ENCODE data around the gene RNPEPL1.

The RNPEPL1 gene

DNA sequence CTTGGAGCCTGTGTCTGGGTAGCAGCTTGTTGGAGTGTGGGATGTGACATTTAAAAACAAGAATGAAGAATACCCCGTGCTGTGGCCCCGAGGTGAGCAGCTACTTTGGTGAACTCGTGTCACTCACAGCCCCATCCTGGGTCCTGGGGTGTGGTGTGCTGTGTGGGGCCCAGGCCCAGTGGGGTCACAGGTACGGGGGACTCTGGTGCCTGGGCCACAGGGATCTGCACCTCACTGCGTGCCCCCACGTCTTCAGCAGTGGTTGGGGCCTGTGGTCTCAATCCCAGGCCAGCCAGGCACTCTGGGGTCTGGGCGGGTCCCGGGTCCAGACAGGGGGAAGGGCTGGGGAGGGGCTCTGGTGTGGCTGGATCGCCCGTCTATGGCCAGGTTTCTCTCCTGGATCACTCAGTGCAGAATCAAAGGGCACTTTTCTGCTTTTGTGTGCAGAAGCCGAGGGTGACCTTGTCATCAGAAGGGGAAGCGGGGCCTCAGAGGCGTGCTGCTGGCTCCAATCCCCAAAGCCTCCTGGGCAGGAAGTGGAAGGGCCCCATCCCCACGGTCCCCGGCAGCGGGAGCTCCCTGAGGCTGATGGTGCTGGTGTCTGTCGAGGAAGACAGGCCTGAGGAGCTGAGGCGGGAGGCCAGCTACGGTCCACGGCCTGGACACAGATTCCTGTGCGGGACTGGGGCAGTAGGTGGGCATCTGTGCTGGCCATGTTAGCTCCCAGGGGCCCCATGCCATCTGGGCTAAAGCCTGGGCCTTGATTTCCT is 58.4 kb downstream of the RNPEPL1 start:
- no peak for DNase-seq (ENCODE audit: low read depth)

DNA sequence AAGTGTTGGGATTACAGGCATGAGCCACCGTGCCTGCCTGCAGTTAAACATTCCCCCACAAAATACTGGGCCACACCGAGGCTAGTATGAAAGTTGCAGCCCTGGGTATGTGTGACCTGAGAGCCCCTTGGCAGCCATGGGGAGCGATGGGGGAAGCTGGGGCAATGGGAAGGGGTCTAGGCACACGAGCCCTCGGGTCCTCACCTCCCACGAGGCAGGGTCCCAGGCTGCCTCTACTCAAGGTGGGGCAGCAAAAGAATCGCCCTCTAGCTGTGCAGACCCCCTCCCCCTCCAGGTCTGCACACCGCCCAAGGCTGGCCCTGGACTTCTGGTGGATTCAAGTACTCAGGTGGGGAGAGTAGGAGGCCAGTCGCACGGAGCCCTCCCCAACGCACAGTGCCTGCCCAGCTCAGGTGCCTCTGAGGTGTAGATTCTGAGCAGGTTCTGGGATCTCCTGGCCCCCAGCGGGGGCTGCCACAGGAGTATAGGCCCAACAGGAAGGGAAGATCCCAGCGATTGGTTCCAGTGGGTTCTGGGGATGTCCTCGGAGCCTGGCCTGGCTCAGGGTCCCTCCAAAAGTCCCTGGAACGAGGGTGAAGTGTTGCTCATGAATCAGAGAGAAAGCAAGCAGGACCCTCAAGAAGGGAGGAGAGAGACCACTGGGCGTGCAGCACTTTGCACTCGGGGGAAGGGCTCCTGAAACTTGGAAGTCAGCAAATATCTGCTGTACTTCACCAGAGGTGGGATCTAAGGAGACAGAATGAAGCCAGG is 59.6 kb downstream of the RNPEPL1 start:
- DNase-seq (ENCODE audit: low read depth), result no peak

DNA sequence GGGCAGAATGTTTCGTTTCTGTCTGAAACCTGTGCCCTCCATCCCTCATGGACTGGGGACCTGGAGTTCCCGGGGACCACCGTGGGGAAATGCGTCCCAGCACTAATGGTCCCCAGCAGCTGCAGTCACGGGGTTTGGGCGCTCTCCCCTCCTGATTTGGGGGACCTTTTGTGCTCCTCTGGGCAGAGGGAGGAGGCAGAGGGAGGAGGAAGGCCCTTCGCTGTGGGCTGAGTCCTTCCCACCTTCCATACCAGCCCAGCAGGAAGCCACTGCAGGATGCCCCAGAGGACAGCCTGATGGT is 60.2 kb downstream of the RNPEPL1 start:
- DNase-seq (ENCODE audit: low read depth), result no peak

GRCh38 chr2:240628808-240629618 is 60.7 kb downstream of the RNPEPL1 start:
- no peak for DNase-seq (ENCODE audit: low read depth)

GRCh38 chr2:240629619-240629967 is 61.3 kb downstream of the RNPEPL1 start:
- no peak for DNase-seq (ENCODE audit: low read depth)

DNA sequence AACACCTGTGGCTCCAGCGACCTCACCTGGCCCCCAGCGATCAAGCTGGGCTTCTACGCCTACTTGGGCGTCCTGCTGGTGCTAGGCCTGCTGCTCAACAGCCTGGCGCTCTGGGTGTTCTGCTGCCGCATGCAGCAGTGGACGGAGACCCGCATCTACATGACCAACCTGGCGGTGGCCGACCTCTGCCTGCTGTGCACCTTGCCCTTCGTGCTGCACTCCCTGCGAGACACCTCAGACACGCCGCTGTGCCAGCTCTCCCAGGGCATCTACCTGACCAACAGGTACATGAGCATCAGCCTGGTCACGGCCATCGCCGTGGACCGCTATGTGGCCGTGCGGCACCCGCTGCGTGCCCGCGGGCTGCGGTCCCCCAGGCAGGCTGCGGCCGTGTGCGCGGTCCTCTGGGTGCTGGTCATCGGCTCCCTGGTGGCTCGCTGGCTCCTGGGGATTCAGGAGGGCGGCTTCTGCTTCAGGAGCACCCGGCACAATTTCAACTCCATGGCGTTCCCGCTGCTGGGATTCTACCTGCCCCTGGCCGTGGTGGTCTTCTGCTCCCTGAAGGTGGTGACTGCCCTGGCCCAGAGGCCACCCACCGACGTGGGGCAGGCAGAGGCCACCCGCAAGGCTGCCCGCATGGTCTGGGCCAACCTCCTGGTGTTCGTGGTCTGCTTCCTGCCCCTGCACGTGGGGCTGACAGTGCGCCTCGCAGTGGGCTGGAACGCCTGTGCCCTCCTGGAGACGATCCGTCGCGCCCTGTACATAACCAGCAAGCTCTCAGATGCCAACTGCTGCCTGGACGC is 61.9 kb downstream of the RNPEPL1 start:
- no peak for DNase-seq (ENCODE audit: low read depth)

Data from stimulated activated CD8-positive, alpha-beta memory T cell treated with anti-CD3 and anti-CD28 coated beads, Interleukin-4, amount 100 ng/mL, for 24 hours (primary cell).